Measurements from ENCODE around the gene VWDE. TPM values are rescaled to one million over a fixed set of nuclear protein-coding genes. Genes with fewer than 3 reads are reported as not detected.

Gene VWDE
- total and polyA plus RNA-seq, 10 of the 15 experiments (the other 5 are each of a cell fraction or from before 2014, with no cell fraction given) = 0.74 to 2.1 (median 1.3) TPM

DNA sequence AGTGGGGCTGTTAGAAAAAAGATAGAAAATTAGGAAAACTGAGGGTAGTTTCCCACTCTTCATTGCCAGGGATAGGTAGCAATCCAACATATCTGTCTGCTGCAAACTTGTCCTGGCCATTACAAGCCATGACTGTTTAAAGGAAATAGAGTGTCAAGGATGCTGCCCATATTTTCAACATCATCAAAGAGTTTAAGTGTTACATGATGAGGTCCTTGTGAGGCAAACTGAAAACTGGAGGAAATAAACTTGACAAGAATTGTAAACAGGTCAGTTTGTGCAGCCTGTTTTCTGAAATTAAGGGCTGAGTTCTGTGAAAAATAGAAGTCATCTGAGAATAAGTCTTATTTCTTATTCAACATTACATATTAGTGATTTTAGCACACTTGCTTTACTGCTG is 78.0 kb downstream of the VWDE start:
- no peaks in the 10 kb centered on the region for H3K9me3 ChIP-seq (replicated peaks; ENCODE audit: control insufficient read depth, insufficient read depth, low read length)
- no peaks in the 10 kb centered on the region for H3K36me3 ChIP-seq (ENCODE audit: control insufficient read depth in 2 of 2, insufficient read depth in 2 of 2, low read length in 1 of 2)
- TF ChIP-seq, protein P1, sequence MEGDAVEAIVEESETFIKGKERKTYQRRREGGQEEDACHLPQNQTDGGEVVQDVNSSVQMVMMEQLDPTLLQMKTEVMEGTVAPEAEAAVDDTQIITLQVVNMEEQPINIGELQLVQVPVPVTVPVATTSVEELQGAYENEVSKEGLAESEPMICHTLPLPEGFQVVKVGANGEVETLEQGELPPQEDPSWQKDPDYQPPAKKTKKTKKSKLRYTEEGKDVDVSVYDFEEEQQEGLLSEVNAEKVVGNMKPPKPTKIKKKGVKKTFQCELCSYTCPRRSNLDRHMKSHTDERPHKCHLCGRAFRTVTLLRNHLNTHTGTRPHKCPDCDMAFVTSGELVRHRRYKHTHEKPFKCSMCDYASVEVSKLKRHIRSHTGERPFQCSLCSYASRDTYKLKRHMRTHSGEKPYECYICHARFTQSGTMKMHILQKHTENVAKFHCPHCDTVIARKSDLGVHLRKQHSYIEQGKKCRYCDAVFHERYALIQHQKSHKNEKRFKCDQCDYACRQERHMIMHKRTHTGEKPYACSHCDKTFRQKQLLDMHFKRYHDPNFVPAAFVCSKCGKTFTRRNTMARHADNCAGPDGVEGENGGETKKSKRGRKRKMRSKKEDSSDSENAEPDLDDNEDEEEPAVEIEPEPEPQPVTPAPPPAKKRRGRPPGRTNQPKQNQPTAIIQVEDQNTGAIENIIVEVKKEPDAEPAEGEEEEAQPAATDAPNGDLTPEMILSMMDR (IDR thresholded peaks at IDR 0.05 in 2 of 3, conservative IDR thresholded peaks at IDR 0.05 in 1 of 3; ENCODE audit: control insufficient read depth in 2 of 3, extremely low read depth in 1 of 3, insufficient read depth in 1 of 3, low read depth in 3 of 3, low read length in 3 of 3) = no peak
- TF ChIP-seq SIX5 (IDR thresholded peaks at IDR 0.05; ENCODE audit: low read depth, low read length, severe bottlenecking) (no peak), HDAC6 (IDR thresholded peaks at IDR 0.05; ENCODE audit: unreplicated experiment) (no peak), NR2C1 (IDR thresholded peaks at IDR 0.05) (no peak)
- TF ChIP-seq, protein P2, sequence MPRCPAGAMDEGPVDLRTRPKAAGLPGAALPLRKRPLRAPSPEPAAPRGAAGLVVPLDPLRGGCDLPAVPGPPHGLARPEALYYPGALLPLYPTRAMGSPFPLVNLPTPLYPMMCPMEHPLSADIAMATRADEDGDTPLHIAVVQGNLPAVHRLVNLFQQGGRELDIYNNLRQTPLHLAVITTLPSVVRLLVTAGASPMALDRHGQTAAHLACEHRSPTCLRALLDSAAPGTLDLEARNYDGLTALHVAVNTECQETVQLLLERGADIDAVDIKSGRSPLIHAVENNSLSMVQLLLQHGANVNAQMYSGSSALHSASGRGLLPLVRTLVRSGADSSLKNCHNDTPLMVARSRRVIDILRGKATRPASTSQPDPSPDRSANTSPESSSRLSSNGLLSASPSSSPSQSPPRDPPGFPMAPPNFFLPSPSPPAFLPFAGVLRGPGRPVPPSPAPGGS (IDR thresholded peaks at IDR 0.05; ENCODE audit: borderline replicate concordance, insufficient read depth, low read depth, low read length, poor library complexity, severe bottlenecking) = no peak
- H3K79me2 ChIP-seq (ENCODE audit: control insufficient read depth, insufficient read depth, low read length) = no peaks in the 10 kb centered on the region
- intact Hi-C loops (cut with micrococcal nuclease; ENCODE audit: unreplicated experiment) (no loop called here), in situ Hi-C loops (cut with MboI) (loop anchor here (10.0 kb wide), 1 partner anchor 891 kb away; no protein-coding TSS in a partner anchor)
- POLR2A ChIA-PET = no interaction called here
- SMC1A ChIA-PET (ENCODE audit: uncharacterized antibody, unreplicated experiment) = no interaction called here
- RAD21 ChIA-PET (ENCODE audit: unreplicated experiment) = no interaction called here
- DNase-seq (ENCODE audit: low read depth, low spot score) (no peak), ATAC-seq (no peak), FAIRE-seq (no peak)
- H4K20me1 ChIP-seq (ENCODE audit: control insufficient read depth, insufficient read depth) = no peaks in the 10 kb centered on the region
- no peak overlapping the region for H3K9ac ChIP-seq (ENCODE audit: control insufficient read depth, insufficient read depth, low read length)
- CTCF ChIA-PET = no interaction called here
- H3K4me1 ChIP-seq (ENCODE audit: control insufficient read depth, insufficient read depth, low read length) = no peaks in the 10 kb centered on the region
- H2AFZ ChIP-seq (ENCODE audit: control insufficient read depth, low read depth, low read length) = no peak overlapping the region
- no TSS peak for BruUV-seq (replicated peaks)
- no peaks in the 10 kb centered on the region for H3K27me3 ChIP-seq (replicated peaks in 1 of 2; ENCODE audit: control insufficient read depth in 2 of 2, insufficient read depth in 2 of 2, low read length in 1 of 2)
- no peak overlapping the region for H3K4me3 ChIP-seq
- no peak overlapping the region for H3K27ac ChIP-seq (ENCODE audit: control insufficient read depth, insufficient read depth)
- no peak overlapping the region for H3K4me2 ChIP-seq (ENCODE audit: control insufficient read depth, insufficient read depth)

Measured in GM12878 (cell line).